ENCODE measurements around the gene CHST11.

DNA sequence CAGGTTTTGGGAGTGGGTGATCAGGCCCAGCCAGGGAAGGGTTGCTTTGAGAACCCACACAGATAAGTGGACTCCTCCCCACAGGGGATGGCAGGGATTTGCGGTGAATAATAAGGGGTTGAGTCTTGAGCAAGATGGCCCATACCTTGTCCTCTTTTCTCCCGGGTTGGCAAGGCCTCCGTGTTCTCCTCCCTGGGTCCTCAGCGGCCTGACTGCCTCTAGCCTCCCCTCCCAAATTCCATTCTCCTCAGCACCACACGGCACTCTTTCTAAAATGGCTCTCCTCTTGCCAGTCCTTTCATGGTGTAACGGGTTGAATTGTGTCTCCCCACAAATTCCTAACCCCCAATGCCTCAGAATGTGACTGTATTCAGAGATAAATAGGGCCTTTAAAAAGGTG lies 70.0 kb downstream of the CHST11 start:
- TF ChIP-seq, protein P1, sequence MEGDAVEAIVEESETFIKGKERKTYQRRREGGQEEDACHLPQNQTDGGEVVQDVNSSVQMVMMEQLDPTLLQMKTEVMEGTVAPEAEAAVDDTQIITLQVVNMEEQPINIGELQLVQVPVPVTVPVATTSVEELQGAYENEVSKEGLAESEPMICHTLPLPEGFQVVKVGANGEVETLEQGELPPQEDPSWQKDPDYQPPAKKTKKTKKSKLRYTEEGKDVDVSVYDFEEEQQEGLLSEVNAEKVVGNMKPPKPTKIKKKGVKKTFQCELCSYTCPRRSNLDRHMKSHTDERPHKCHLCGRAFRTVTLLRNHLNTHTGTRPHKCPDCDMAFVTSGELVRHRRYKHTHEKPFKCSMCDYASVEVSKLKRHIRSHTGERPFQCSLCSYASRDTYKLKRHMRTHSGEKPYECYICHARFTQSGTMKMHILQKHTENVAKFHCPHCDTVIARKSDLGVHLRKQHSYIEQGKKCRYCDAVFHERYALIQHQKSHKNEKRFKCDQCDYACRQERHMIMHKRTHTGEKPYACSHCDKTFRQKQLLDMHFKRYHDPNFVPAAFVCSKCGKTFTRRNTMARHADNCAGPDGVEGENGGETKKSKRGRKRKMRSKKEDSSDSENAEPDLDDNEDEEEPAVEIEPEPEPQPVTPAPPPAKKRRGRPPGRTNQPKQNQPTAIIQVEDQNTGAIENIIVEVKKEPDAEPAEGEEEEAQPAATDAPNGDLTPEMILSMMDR (IDR thresholded peaks at IDR 0.05), result no peak
- TF ChIP-seq POLR2A (IDR thresholded peaks at IDR 0.05), result no peak
